Adrenal gland (tissue), 5 donors: Measurements from ENCODE around the gene TLCD1.

ENCODE experiments used
- CTCF ChIP-seq, 6 experiments: fragments of 450-650 bp in 4 of 6; fragments of 200-600 bp in 2 of 6; sonication (generic) in 1 of 6; IDR thresholded peaks; 1 replicate in 5 of 6; 2 replicates in 1 of 6; pipeline versions ENCODE4 v1.5.1 to v1.8.0; 2016 to 2021; ENCODE audit warnings: antibody characterized with exemption in 6 of 6, mild to moderate bottlenecking in 2 of 6, moderate library complexity in 1 of 6
- POLR2A ChIP-seq, 2 donors: fragments of 450-650 bp; IDR thresholded peaks; one replicate each; pipeline ENCODE4 v1.6.1; 2017; ENCODE audit warnings: antibody characterized with exemption in 2 of 2, mild to moderate bottlenecking in 2 of 2, moderate library complexity in 1 of 2
- donor health status: DM: no; HTN: no; CAD: no.

- TF ChIP-seq POLR2A (IDR thresholded peaks at IDR 0.05) (no peak), CTCF (IDR thresholded peaks at IDR 0.05) (no peak)
Measured at GRCh38 chr17:28724500-28725165, 1.4 kb downstream of the TLCD1 start.
